Activated CD8-positive, alpha-beta T cell treated with anti-CD3 and anti-CD28 coated beads for 36 hours (primary cell): ENCODE data around the gene ERBB2. TPM values are rescaled to one million over a fixed set of nuclear protein-coding genes. Genes with fewer than 3 reads are reported as not detected.

Source experiments
- ATAC-seq: fragments of 200-7000 bp; cut with Tn5 transposase; one replicate; pipeline ENCODE4 v1.10.0; 2021; ENCODE audit warnings: mild to moderate bottlenecking, moderate library complexity
- CTCF ChIA-PET: fragments of 350-600 bp; sonication (Branson Sonifier 250); formaldehyde crosslinking; loops from one replicate; lab custom pipeline; 2021; ENCODE audit warnings: antibody characterized with exemption; lab: Charles Lee
- POLR2A ChIA-PET: fragments of 350-600 bp; sonication (Branson Sonifier 250); formaldehyde crosslinking; loops from one replicate; lab custom pipeline; 2021; ENCODE audit warnings: antibody characterized with exemption; lab: Charles Lee
- DNase-seq: peaks from one replicate; pipeline ENCODE4 v3.0.0-alpha.2; 2020
- H3K27ac Mint-ChIP-seq: one replicate; pipeline ENCODE4 v1.8.0; 2021; ENCODE audit warnings: mild to moderate bottlenecking, mixed read lengths
- H3K27me3 Mint-ChIP-seq: one replicate; pipeline ENCODE4 v1.8.0; 2021; ENCODE audit warnings: mixed read lengths
- H3K36me3 Mint-ChIP-seq: one replicate; pipeline ENCODE4 v1.8.0; 2021; ENCODE audit warnings: low read depth, mixed read lengths
- H3K4me1 Mint-ChIP-seq: one replicate; pipeline ENCODE4 v1.8.0; 2021; ENCODE audit warnings: low read depth, mixed read lengths
- H3K4me3 Mint-ChIP-seq: one replicate; pipeline ENCODE4 v1.8.0; 2021; ENCODE audit warnings: mild to moderate bottlenecking, moderate library complexity, mixed read lengths
- H3K9me3 Mint-ChIP-seq: one replicate; pipeline ENCODE4 v1.8.0; 2021; ENCODE audit warnings: mixed read lengths
- CTCF ChIP-seq: fragments of 200-600 bp; IDR thresholded peaks from one replicate; pipeline ENCODE4 v1.8.0; 2022; ENCODE audit warnings: antibody characterized with exemption, mild to moderate bottlenecking
- intact Hi-C: fragments of 100-400 bp; cut with micrococcal nuclease; formaldehyde crosslinking; loops from one replicate; pipeline ENCODE4 v1.10.0; 2022
- total RNA-seq, 2 experiments: library from RNA; stranded (reverse); gene quantifications; one replicate each; pipeline ENCODE4 v1.2.3, GENCODE V29; 2021

The ERBB2 gene
- total RNA-seq, 2 experiments from 2014 or later, result 5.2 TPM

DNA sequence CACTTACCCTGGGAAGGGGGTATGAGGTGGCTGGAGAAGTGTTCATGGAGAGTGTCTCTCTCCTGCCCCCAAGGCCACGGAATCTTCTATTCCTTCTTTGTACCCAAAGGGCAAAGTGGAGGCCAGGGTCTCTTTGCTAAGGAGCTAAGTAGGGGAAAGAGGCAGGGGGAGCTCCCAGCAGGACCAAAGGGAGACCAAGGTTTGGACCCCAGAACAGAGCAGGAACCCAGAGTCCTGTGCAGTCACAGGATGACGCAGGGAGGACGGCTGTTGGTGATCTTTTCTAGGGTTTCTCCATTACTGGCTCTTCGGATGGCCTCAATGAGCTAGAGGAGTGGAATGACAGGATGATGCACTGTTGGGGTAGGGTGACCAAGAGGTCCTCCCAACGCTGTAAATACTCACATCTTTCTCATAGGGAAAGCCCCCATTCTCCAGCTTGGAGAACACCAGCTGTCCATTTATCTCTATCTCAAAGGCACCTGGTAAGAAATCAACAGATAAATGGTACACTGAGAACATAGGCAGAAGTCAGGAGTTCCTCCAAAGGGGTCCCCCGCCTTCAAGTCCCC, 29.5 kb downstream of the ERBB2 start:
- DNase-seq (no peak), ATAC-seq (no peak)
- CTCF ChIA-PET, result interaction anchor here (0.7 to 6.3 kb wide), 26 partner anchors 10 to 325 kb away, joined by 3 to 54 read pairs (median 4); partner anchors contain the start of genes IKZF3, MED24, PGAP3 and PNMT
- H3K36me3 Mint-ChIP-seq, result peaks cover 16% of the 10 kb centered on the region
- peaks cover 17% of the 10 kb centered on the region for H3K4me1 Mint-ChIP-seq
- POLR2A ChIA-PET, result interaction anchor here (0.5 to 4.0 kb wide), 18 partner anchors 14 to 251 kb away, joined by 3 to 16 read pairs (median 3); partner anchors contain the start of genes ERBB2, IKZF3, PGAP3 and PPP1R1B
- H3K4me3 Mint-ChIP-seq, result peak overlapping the region; percentile 93
- TF ChIP-seq CTCF, result no peak
- no peaks in the 10 kb centered on the region for H3K27me3 Mint-ChIP-seq
- peak overlapping the region; percentile 91 for H3K27ac Mint-ChIP-seq
- intact Hi-C loops, result no loop called here
- no peaks in the 10 kb centered on the region for H3K9me3 Mint-ChIP-seq

DNA sequence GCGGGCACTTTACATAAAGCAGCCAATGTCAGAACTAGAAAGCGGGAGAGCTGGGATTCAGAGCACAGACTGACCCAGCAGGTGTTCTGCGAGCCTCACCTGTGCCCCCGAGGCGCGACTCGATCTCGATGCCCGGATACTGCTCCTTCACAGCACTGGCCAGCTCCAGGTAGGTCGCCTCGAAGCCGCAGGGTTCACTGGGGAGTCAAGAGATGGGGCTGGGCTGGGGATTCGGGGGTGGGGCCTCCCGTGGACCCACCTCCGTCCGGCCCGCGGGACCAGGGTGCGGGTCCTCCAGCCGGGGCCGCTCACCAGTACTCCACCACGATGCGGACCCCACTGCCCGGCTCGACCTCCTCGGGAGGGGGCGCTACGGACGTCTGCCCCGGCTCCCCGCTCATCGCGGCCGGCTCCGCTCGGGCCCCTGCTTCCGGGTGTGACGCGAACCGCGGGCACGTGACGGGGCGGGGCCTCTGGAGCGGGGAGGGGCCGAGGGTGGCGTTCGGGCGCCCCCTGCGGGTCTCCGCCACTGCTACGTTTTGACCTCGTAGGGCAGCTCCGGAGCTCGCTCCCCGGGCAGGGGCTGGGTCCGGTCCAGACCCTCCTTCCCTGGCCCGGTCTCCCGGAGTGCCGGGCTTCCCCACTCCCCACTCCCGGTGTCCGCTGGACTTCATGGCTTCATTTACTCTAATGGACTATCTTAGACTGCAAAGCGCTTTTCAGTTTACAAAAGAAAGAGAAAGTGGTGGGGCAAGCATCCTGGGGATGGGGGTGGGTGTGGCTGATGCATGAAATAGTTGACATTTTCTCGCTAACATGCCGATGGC, 30.4 kb downstream of the ERBB2 start, which contains the start of gene MIEN1:
Gene MIEN1, minus strand, starts transcription at position 438 of the 827 bp plus-strand sequence. Its CDS starts 37 bp downstream, at position 401.
- intact Hi-C loops, result loop anchor here (5.0 kb wide), 1 partner anchor 43 kb away; the partner anchor contains the start of gene PGAP3
- H3K4me3 Mint-ChIP-seq, result peak within 1 kb of the TSS; percentile 93
- H3K36me3 Mint-ChIP-seq, result peaks cover 16% of the 10 kb centered on the region
- peak within 1 kb of the TSS; percentile 91 for H3K27ac Mint-ChIP-seq
- CTCF ChIA-PET, result interaction anchor here (0.7 to 6.3 kb wide), 34 partner anchors 11 to 324 kb away, joined by 3 to 54 read pairs (median 4); partner anchors contain the start of genes IKZF3, MED24, PGAP3 and PNMT
- peaks cover 17% of the 10 kb centered on the region for H3K4me1 Mint-ChIP-seq
- POLR2A ChIA-PET, result interaction anchor here (0.5 to 4.0 kb wide), 16 partner anchors 13 to 250 kb away, joined by 3 to 16 read pairs (median 4); partner anchors contain the start of genes ERBB2, IKZF3, PGAP3 and PPP1R1B
- no peaks in the 10 kb centered on the region for H3K9me3 Mint-ChIP-seq
- no peaks in the 10 kb centered on the region for H3K27me3 Mint-ChIP-seq
- DNase-seq, result peak; percentile 94
- peak; percentile 96 for ATAC-seq
- peak; percentile 99 for TF ChIP-seq CTCF

DNA sequence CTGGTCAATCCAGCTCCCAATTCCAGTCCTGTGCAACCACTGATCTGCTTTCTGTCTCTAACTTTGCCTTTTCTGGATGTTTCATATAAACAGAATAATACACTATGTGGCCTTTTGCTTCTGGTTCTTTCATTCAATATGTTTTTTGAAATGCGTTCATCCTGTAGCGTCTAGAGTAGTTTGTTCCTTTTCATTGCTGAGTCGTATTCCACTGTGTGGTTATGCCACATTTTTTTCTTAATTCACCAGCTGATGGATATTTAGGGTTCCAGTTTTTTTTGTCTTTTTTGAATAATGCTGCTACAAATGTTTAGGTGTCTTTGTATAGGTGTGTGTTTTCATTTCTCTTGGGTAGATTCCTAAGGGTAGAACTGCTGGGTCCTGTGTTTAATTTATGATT, 32.7 kb downstream of the ERBB2 start:
- no peak for DNase-seq
- H3K27ac Mint-ChIP-seq, result no peak overlapping the region
- peaks cover 2% of the 10 kb centered on the region for H3K27me3 Mint-ChIP-seq
- no peaks in the 10 kb centered on the region for H3K9me3 Mint-ChIP-seq
- H3K4me3 Mint-ChIP-seq, result peak overlapping the region; percentile 17
- POLR2A ChIA-PET, result interaction anchor here (0.7 to 4.0 kb wide), 3 partner anchors 11 to 116 kb away, joined by 3 to 13 read pairs (median 4); partner anchors contain the start of gene PGAP3
- peaks cover 6% of the 10 kb centered on the region for H3K36me3 Mint-ChIP-seq
- CTCF ChIA-PET, result interaction anchor here (1.4 to 6.3 kb wide), 3 partner anchors 21 to 110 kb away, joined by 5 to 54 read pairs (median 52); no protein-coding TSS in a partner anchor
- no peak for ATAC-seq
- no peak for TF ChIP-seq CTCF
- H3K4me1 Mint-ChIP-seq, result peaks cover 15% of the 10 kb centered on the region
- intact Hi-C loops, result loop anchor here (5.0 kb wide), 1 partner anchor 45 kb away; the partner anchor contains the start of gene PGAP3

DNA sequence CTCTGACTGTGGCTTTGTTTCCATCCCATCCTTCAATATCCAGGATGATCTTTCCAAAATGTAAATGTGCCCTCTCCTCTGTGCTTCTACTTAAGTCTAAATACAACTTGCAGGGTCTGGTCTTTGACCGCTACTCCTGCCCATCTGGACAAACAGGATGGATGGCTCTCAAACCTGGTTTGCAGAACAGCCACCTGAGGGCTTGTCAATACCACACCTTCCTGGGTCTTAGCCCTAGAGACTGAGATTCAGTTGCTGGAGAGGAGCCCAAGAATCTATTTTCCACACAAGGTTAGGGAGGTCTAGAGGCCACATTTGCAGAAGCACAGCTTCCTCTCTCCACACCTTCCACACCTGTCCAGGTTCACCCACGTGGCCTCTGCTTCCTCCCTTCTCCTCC, 36.0 kb downstream of the ERBB2 start:
- H3K4me1 Mint-ChIP-seq, result peaks cover 19% of the 10 kb centered on the region
- CTCF ChIA-PET, result interaction anchor here (1.2 to 2.3 kb wide), 4 partner anchors 81 to 114 kb away, joined by 4 to 5 read pairs (median 5); no protein-coding TSS in a partner anchor
- POLR2A ChIA-PET, result no interaction called here
- no peak overlapping the region for H3K4me3 Mint-ChIP-seq
- no peaks in the 10 kb centered on the region for H3K9me3 Mint-ChIP-seq
- H3K27ac Mint-ChIP-seq, result no peak overlapping the region
- intact Hi-C loops, result no loop called here
- no peak for DNase-seq
- H3K27me3 Mint-ChIP-seq, result peaks cover 13% of the 10 kb centered on the region
- no peak for TF ChIP-seq CTCF
- ATAC-seq, result no peak
- no peaks in the 10 kb centered on the region for H3K36me3 Mint-ChIP-seq
